ENCODE measurements around the gene QSOX1.

GRCh38 chr1:180208264-180208663, 53.6 kb downstream of the QSOX1 start:
- no peak for TF ChIP-seq CTCF (IDR thresholded peaks at IDR 0.05; ENCODE audit: insufficient read depth, low read length, poor library complexity, severe bottlenecking)
- no peak for TF ChIP-seq EZH2phosphoT487 (conservative IDR thresholded peaks at IDR 0.05; ENCODE audit: low read length)

Measured in SU-DHL-6 (cell line).